GM20431 (cell line): ENCODE data around the gene MYBPC2.
"Not testable (repeated sequence)": the region's sequence is repeated elsewhere in the genome, so short reads cannot be mapped to it uniquely, and the experiment has no call there.

Experiments used
- in situ Hi-C: fragments of 300-500 bp; cut with MseI, MboI; formaldehyde crosslinking; loops from one replicate; pipeline ENCODE4 v1.15.0; 2020; ENCODE audit warnings: low sequenced_read_pairs; ENCODE audit not compliant: unreplicated experiment

Gene MYBPC2

GRCh38 chr19:50425581-50425980 is 7.1 kb upstream of the MYBPC2 start:
- in situ Hi-C loops = no loop called here

GRCh38 chr19:50427318-50427925 is 5.3 kb upstream of the MYBPC2 start:
- in situ Hi-C loops = no loop called here

- in situ Hi-C loops = no loop called here
Observed at GRCh38 chr19:50427997-50428425, 4.7 kb upstream of the MYBPC2 start.

- in situ Hi-C loops = no loop called here
Observed at GRCh38 chr19:50428772-50429463, 3.8 kb upstream of the MYBPC2 start.

GRCh38 chr19:50430888-50431342 is 1.8 kb upstream of the MYBPC2 start:
- in situ Hi-C loops = no loop called here

- in situ Hi-C loops = no loop called here
Observed at GRCh38 chr19:50431343-50432220, 1.1 kb upstream of the MYBPC2 start.

- in situ Hi-C loops = no loop called here
Observed at GRCh38 chr19:50433201-50434180, 799 bp downstream of the MYBPC2 start.

GRCh38 chr19:50434525-50434924 is 1.8 kb downstream of the MYBPC2 start:
- in situ Hi-C loops = no loop called here

- in situ Hi-C loops = no loop called here
Observed at GRCh38 chr19:50435221-50435620, 2.5 kb downstream of the MYBPC2 start.

- in situ Hi-C loops = no loop called here
Observed at GRCh38 chr19:50435627-50436026, 2.9 kb downstream of the MYBPC2 start.

GRCh38 chr19:50437862-50438449 is 5.3 kb downstream of the MYBPC2 start:
- in situ Hi-C loops = no loop called here

GRCh38 chr19:50439130-50439529 is 6.4 kb downstream of the MYBPC2 start:
- in situ Hi-C loops = not testable (repeated sequence)

GRCh38 chr19:50444059-50444458 is 11.4 kb downstream of the MYBPC2 start:
- in situ Hi-C loops = no loop called here

GRCh38 chr19:50447053-50447452 is 14.4 kb downstream of the MYBPC2 start:
- in situ Hi-C loops = no loop called here

GRCh38 chr19:50447750-50448149 is 15.1 kb downstream of the MYBPC2 start:
- in situ Hi-C loops = no loop called here

- in situ Hi-C loops = no loop called here
Observed at GRCh38 chr19:50449236-50449899, 16.7 kb downstream of the MYBPC2 start.

GRCh38 chr19:50450369-50451222 is 17.9 kb downstream of the MYBPC2 start:
- in situ Hi-C loops = no loop called here

- in situ Hi-C loops = no loop called here
Observed at GRCh38 chr19:50451223-50451534, 18.5 kb downstream of the MYBPC2 start.
